Activated CD8-positive, alpha-beta memory T cell treated with anti-CD3 and anti-CD28 coated beads, Interleukin-2, amount 50 U/mL, for 1 hour (primary cell): ENCODE data around the gene INTU.
"Not testable (repeated sequence)": the region's sequence is repeated elsewhere in the genome, so short reads cannot be mapped to it uniquely, and the experiment has no call there.

Experiments used
- DNase-seq: peaks from one replicate; pipeline ENCODE4 v3.0.0-alpha.2; 2020; ENCODE audit errors: extremely low read depth

Gene INTU

GRCh38 chr4:127632420-127633403 lies at the start of gene INTU:
TSS of gene INTU (plus strand) at chr4:127632957. CDS start at chr4:127633035, 78 bp downstream.
- DNase-seq, result no peak

- not testable (repeated sequence) for DNase-seq
Measured at GRCh38 chr4:127586496-127586895, 46.3 kb upstream of the INTU start.

DNA sequence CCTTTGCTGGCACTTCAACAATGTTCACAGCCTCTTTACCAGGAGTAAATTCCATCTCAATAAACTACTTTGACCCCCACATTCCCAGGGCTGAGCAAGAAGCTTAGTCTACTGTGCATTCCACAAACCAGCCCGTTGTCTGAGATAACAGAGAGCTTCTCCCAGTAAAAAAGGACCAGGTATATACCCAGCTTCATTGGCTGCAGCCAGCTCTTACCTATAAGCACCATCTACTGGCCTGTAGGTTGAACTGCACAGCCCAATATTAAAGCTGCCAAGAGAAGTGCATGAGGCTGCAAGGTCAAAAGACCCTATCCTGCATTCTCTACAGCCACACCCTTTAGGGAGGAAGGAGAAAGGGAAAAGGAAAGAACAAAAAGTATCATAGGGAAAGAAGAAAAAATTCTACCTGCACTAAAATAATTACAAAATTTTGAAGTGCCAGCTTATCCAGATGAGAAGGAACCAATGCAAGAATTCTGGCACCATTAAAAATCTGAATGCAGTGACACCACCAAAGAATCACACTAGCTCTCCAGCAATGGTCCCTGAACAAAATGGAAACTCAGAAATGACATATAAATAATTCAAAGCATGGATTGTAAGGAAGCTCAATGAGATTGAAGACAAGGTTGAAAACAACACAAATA lies 45.7 kb upstream of the INTU start:
- DNase-seq, result no peak

- DNase-seq, result not testable (repeated sequence)
Measured at GRCh38 chr4:127589153-127589552, 43.6 kb upstream of the INTU start.

DNA sequence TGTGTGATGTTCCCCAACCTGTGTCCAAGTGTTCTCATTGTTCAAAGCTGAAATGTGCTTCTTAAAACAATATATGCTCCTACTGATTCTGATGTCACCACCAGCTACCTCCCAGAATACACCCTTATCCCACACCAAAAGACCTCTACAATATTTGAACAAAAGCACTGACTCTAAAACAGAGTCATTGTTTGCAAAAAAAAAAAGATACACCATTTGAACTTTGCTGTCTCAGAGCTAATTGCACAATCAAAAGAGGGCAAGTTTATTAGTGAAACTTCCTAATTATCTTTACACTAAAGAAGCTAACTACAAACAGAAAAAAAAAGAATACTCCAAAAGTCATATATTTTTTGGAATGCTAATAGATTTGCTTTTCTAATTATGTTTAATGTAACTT lies 34.1 kb upstream of the INTU start:
- DNase-seq, result no peak

DNA sequence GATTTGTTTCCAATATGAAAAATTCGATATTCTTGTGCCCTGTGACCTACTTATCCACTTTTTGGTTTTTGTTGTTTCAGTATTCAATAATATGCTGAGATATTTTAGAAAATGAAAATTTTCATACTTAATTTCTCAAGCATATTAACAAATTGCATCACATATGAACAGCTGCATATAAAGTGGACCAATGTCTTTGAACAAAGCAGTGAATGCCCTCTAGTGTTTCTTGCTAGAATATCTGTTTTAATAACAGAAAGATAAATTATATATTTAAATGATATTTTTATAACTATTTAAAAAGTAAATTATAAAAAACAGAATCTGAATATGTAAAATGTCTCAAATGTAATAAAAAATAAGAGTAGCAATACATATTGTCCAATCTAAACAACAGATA lies 31.7 kb upstream of the INTU start:
- no peak for DNase-seq

GRCh38 chr4:127604949-127605709 lies 27.6 kb upstream of the INTU start:
- no peak for DNase-seq

GRCh38 chr4:127606823-127607222 lies 25.9 kb upstream of the INTU start:
- DNase-seq, result no peak

GRCh38 chr4:127609484-127609883 lies 23.3 kb upstream of the INTU start:
- DNase-seq, result no peak

DNA sequence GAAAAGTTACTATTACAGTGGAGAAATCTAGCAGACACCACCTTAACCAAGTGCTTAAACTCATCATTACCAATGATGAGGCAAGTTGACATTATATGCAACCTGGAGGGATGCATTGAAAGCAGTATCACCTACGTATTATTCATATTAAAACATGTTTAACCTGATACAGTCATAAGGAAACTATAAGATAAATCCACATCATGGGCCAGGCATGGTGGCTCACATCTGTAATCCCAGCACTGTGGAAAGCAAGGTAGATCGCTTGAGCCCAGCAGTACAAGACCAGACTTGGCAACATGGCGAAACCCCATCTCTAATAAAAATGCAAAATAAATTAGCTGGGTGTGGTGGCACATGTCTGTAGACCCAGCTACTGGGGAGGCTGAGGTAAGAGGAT lies 22.3 kb upstream of the INTU start:
- no peak for DNase-seq

DNA sequence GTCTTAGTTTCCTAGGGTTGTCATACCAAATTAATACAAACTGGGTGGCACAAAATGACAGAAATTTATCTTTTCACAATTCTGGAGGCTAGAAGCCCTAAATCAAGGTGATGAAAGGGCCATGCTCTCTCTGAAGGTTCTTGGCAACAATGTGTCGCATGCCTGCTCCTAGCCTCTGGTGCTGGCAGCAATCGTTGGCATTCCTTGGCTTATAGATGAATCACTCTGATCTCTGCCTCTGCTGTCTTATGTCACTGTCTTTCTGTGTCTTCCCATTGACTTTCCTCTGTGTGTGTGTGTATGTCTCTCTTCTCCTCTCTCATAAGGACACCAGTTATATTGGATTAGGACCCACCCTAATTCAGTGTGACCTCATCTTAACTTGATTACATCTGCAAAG lies 15.9 kb upstream of the INTU start:
- no peak for DNase-seq

- DNase-seq, result no peak
Measured at GRCh38 chr4:127618427-127618826, 14.3 kb upstream of the INTU start.

DNA sequence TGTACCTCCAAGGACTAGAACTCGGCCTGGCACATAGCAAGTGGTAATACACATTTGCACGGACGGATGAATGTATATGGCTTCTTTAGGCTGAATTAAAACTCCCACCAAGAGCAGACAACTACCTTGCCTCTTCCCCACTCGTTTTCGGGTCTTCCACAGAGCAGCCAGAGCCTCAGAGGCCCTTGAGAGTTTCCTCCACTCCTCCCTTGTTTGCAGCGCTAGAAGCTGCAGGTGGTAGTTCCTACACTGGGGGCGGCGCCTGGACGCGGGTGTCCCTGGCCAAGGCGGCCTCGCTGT lies 10.2 kb upstream of the INTU start:
- no peak for DNase-seq

- no peak for DNase-seq
Measured at GRCh38 chr4:127622921-127623796, 9.6 kb upstream of the INTU start.

DNA sequence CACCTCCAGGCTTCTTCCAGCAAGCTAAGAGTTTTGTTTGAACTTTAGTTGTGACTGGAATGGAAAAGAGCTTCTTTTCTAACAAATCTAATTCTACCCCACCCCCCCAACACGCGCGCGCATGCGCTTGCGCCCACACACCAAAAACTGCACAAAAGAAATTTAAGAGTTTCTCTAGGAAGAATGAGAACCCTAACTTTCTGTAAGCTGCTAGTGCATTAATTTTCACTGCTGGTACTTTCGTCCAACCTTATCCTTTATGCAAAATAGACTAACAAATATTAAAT lies 9.0 kb upstream of the INTU start:
- DNase-seq, result no peak

- DNase-seq, result no peak
Measured at GRCh38 chr4:127624173-127624572, 8.6 kb upstream of the INTU start.

GRCh38 chr4:127629371-127629770 lies 3.4 kb upstream of the INTU start:
- no peak for DNase-seq

- DNase-seq, result no peak
Measured at GRCh38 chr4:127630152-127630551, 2.6 kb upstream of the INTU start.

- no peak for DNase-seq
Measured at GRCh38 chr4:127631420-127631819, 1.3 kb upstream of the INTU start.

- DNase-seq, result no peak
Measured at GRCh38 chr4:127634181-127634580, 1.4 kb downstream of the INTU start.

GRCh38 chr4:127641524-127641923 lies 8.8 kb downstream of the INTU start:
- DNase-seq, result no peak

GRCh38 chr4:127642169-127642568 lies 9.4 kb downstream of the INTU start:
- DNase-seq, result no peak
